HG03521 (cell line): Measurements from ENCODE around the gene LSAMP.

Source experiments
- ATAC-seq: cut with Tn5 transposase; IDR thresholded peaks from one replicate; pipeline ENCODE4 v1.9.1; 2021; ENCODE audit warnings: mild to moderate bottlenecking, moderate library complexity; ENCODE audit not compliant: unreplicated experiment

LSAMP gene

DNA sequence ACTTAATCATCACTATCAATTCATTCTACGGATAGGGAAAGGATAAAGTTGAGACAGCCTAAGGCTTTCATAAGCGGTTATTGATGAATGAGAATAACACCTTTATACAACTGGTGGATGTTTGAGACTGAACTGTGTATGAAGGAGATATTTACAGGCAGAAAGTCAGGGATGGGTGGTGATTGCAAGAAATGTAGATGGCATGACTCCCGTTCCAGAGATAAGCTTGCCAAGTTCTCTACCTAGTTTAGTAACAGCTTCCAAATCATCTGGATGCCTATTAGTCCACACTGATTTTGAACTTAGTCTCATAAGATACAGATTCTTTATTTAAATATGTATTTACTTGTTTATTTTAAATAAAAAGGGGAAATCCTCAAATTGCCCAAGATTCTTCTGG lies 463.2 kb downstream of the LSAMP start:
- ATAC-seq: no peak

DNA sequence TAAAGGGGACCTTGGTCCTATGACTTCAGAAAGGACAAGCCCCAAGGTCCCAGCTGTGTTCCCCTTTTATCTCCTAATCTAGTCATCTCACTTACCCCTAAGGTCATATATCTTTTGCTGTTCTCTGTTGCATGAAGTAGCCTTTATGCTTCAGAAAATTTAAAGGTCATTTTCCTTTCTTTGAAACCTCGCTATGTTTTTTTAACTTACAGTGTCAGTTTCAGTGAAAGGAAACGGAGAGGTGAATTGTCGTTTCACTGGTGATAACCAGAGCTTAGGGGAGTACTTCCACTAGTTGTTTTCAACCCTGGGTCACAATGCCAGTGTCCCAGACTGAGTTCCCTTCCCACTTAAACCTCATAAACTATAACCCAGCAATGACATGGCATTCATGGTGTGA lies 464.6 kb downstream of the LSAMP start:
- no peak for ATAC-seq

DNA sequence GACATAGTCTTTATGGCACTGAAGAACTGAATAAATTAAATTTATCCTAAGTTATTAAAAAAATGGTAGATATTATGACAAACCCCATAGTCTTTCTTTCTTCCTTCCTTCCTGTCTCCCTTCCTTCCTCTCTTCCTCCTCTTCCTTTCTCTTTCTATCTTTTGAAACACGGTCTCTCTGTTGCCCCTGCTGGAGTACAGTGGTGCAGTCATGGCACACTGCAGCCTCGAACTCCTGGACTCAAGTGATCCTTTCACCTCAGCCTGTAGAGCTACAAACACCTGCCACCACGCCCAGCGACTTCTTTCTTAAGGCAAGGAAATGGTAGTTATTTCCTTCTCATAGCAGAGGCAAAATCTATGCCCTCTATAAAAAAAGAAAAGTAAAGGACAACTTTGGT lies 467.4 kb downstream of the LSAMP start:
- no peak for ATAC-seq

DNA sequence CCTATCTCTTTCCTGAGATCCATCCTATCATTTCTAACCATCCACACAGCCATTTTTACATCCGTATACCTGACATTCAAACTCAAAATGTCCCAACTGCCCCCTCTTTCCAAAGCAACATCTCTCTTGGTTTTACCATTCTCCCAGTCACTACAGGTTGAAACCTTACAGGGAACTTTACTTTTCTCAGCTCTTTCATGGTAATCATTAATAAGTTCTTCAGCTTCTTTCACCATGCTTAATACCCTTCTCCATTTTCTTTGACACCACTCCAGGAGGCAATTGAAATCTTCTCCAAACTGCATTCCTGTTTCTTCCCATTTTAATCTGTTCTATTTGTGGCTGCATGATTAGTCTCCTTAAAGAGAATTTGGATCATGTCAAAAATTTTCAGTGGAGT lies 469.5 kb downstream of the LSAMP start:
- ATAC-seq: no peak

DNA sequence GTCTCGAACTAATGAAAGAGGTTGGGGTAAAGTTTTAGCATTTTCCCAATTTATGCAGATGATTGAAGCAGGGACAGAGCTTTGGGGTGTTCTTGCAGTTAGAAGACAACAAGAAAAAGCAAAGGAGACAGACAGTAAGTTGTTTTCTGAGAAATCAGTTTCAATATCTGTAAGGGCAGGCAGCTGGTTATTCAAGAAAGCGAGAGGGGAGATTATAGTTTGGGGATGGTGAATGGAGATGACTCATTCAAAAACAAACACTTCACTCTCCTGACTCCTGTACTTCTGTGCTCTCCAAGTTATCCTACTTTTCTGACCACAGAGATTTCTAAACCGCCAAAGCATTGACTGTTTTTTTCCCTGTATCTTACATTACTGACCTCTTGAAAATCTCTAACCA lies 469.9 kb downstream of the LSAMP start:
- no peak for ATAC-seq

DNA sequence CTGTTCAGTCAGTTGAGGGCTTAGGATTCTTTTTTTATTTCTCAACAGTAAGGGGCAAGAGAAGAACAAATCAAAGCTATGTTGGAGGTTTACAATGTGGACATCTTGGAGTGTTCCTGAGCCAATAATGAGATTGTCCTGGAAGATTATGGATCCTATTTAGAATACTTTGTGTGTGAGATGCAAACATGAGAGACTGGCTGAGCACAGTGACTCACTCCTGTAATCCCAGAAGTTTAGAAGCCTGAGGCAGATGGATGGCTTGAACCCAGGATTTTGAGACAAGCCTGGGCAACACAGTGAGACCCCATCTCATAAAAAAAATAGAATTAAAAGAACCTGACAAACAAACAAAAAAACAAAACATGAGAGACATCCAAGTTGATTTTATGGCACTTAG lies 470.3 kb downstream of the LSAMP start:
- ATAC-seq: no peak

DNA sequence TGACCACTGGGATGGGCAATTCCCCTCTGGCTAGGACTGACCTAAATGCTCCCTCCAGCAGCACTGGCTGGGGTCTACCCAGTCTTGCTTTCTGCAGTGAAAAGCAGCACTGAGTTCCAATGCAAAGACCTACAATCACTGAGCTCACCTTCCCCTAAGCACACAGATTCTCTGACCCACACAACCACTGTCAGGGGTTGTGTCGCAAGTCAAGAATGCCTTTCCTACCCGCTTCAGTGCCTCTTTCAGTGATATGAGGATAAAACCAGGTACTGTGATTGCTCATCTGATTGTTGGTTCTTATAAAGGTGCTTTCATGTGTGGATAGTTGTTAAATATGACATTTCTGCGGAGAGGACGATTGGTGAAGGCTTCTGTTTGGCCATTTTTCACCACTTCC lies 476.4 kb downstream of the LSAMP start:
- ATAC-seq: no peak

DNA sequence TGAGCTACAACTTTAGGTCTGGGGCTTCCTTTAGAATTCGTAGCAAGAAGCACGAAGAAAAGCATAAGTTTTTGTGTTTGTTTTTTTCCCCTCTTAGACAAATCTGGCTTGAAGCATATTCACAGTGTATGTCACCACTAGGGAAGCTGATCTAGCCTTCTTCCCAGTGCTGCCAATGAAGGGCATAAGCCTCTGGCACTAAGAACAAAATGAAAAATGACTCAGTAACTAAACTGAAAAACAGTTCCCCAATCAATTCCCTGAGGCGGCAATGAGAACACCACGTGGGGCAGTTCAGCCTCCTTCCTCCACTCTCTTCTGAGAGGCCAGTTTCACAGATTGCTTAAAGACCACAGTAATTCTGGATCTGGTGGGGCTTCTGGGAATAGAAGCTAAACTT lies 483.9 kb downstream of the LSAMP start:
- no peak for ATAC-seq

DNA sequence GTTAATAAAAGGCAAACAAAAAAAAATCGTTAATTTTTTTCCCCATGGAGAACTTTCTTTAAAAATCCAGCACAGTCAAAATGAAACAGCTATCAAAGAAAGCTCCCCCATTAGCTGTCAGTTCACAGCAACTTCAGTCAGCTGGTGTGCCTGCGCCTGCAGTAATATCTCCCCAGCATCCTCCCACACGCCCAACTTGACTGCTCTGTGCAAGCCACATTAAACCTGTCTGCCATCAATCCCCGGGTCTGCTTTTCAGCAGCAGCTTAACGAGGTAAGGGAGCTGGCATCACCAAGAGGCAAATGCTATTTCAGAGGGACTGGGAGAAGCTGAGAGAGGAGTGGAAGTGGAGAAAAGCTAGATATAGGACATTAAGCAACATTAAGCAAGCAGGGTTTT lies 484.5 kb downstream of the LSAMP start:
- peak; percentile 80 for ATAC-seq

DNA sequence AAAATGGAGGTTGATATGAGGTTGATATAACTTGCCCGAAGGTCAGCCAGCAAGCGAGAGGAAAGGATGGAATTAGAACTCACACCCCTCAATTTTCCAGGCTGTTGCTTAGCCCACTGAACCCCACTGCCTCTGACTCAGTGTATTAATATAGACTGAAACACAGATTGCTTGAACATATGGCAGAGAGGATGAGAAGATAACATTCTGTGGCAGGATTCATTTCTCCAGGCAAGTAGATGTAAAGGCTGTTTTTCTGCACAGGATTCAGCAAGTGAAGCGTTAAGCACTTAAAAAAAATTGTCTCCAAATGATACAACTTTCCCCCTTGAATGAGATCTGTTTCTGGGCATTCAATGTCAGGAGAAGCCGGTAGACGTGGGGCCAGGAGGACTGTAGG lies 486.8 kb downstream of the LSAMP start:
- no peak for ATAC-seq

DNA sequence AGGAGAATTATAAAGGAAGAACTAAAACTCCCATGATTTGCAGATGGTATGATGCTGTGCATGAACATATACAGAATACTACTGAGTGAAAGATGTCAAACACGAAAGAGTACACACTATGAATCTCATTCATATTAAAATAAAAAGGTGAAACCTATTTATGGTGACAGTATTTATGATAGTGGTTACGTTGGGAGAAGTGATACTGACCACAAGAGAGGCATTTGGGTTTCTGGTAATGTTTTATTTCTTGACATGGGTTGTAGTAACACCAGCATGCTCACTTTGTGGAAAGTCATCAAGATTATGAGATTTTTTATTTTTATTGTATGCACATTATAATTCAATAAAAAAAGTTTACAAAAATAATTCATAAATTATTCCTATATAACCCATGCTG lies 498.0 kb downstream of the LSAMP start:
- ATAC-seq: no peak

DNA sequence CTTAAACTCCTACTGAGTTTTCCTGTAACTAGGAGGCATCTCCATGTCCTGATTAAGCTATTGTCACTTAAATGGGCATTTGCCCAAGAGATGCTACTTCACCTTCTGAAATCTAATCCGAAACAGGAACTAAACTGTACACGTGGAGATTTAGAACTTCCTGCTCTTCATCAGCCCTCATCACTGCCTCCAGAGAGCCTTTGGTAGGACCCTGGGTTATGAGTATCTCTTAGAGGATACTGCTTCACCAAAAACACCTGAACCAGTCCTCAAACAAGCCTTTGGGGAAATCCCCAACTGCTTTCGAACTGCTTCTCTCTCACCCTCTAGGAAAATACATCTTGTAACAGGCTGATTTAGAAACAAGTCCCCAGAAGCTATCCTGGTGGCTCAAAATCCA lies 501.7 kb downstream of the LSAMP start:
- ATAC-seq: no peak

DNA sequence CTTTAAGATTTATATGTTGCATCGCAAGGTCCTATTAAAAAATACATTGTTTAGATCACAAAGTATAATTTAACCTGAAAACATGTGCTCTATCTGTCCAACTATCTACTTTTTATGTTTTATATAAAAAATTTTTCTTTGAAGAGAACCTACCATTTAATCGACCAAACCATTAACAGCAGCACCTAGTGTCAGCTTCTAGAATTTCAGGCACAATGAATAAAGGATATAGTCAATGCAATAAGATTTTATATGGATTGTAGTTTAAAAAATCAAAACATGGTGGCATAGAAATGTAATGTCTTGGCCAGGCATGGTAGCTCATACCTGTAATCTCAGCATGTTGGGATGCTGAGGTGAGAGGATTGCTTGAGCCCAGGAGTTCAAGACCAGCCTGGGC lies 508.2 kb downstream of the LSAMP start:
- no peak for ATAC-seq

DNA sequence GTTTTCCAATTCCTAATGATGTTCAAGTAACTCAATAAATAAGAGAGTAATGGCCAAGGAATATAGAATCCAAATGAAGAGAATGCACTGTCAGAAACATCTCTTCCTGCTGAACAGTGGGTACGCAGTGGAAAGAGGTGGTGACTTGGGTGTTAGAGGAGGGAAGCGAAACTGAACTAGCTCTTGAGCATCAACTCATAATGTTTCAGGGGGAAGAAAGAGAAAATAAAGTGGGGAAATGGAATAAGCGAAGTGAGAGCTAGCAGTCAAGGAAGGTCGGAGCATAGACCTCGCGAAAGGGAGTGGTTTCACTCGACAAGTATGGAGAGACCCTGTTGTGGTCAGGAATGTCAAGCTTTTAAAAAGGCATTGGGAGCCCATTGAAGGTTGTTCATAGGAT lies 512.5 kb downstream of the LSAMP start:
- ATAC-seq: no peak

DNA sequence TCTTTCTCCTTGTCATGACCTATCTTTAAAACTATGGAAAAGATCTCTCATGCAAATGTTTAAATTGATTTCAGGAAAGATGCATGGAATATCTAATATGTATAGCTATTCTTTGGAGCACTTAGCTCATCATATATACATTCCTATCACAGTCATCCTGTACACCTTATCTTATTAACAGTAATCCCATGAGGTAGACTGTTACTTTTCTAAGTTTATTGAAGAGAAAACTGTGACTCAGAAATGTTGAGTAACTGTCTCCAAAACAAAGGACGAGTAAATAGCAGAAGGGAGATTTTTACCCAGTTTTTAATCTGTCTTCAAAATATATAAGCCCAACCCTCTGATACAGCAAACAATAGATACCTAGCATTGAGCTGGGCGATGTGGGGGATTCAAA lies 513.7 kb downstream of the LSAMP start:
- no peak for ATAC-seq

DNA sequence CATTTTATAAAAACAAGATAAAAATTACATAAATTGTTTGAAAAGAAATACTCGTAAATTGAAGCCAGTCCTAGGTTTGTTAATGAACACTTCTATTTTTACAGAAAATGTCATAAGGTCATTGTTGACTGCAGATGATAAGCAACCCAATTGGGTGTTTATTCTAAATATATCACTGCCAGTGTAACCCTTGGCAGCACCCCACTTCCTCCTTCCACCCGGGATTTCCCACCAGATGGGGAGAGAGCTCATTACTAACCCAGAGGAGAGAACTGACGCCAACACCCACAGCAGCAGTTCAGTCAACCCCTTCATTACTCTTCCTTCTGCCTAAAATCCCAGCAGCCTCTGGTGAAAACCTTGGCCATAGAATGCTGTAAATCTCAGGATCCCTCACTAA lies 514.4 kb downstream of the LSAMP start:
- peak; percentile 44 for ATAC-seq

DNA sequence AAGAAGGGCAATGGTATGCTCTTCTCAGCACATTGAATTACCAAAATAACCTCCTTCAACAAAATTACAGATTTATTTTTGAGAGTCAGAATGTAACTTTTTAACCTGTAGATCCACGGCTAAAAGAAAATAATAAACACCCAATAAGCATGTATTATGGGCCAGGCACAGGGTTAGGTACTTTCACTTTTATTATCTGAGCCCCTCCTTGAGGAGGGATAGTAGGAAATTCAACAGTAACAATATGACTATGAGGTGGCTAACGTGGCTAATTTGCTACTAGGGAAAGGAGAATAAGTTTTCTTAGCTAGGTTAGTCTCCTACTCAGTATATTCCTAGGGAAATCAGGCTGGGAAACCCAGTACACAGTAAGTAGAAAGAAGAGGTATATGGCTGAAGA lies 515.1 kb downstream of the LSAMP start:
- ATAC-seq: no peak

DNA sequence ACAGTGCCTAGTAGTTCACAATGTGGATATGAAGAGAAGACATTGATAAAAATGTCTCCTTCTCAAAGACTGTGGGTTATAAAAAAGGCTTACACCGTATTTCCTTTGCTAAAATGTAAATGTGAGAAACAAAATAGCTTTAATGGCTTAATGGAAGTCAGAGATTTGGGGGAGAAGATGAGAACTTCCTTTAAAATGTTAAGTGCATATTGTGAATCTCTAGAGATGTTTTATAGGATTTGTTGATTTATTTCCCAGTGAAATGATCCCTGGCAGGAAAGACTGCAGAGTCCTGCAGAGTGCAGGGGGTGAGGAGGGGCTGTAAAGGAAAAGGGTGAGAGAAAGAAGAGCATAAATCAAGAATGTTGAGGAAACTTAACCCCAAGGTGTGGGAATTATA lies 516.9 kb downstream of the LSAMP start:
- no peak for ATAC-seq

DNA sequence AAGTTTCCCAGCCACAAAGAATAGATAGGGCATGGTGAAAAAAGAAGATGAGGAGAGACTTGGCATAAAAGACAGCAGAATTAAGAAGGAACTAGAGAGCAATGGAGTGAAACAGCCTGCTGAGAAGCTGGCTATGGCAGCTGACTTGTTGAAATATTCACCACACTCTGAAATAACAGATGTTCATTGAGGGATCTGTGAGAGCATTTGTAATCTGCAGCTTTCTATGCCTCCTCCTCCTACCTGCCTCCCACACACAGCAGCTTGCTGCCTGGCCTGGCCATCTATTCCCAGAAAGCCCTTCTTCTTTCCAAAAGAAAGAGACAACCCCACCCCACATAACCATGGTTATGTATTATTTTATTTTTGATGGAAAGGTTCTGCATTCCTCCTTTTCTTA lies 518.1 kb downstream of the LSAMP start:
- ATAC-seq: no peak

DNA sequence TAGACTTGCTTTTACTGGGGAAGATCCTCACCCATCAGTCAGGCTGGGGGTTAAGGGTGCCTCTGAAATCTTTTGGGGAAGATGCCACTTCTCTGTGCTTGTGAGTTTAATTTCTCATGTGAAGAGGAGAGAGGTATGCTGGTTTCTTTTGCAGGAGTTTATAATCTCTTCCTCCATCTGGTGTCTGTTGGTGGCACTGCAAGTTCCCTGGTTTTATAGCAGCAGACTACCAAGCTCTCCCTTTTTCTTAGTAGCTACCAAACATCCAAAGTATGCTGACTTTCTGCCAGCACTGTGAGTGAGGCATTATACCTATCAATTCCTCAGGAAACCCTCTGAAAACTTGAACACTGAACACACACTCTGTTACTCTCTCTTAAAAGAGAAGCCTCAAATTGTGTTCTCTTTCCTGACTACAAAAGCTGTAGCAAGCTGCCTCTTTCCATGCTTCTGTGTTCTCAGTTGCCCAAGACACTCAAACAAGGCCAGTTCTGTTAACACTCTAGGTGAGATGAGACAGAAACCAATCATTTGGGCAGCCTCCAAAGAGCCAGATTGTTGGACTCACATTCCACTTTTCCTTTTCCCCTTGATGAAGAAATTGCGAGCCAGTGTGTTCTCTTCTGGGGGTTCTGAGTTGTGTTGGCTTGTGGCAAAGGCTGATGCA lies 522.5 kb downstream of the LSAMP start:
- peak; percentile 51 for ATAC-seq

DNA sequence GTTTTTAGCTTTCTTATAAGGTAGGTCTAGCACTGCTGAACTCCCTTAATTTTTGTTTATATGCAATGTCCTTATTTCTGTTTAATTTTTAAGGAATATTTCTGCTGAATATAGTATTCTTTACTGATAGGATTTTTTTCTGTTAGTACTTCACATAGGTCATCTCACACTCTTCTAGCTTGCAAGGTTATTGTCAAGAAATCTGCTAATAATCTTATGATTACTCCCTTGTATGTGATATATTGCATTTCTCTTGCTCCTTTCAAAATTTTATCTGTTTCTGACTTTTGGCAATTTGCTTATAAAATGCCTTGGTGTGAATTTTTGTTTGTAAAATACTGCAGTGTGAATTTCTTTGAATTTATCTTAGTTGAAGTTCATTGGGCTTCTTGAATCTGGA lies 523.6 kb downstream of the LSAMP start:
- no peak for ATAC-seq

DNA sequence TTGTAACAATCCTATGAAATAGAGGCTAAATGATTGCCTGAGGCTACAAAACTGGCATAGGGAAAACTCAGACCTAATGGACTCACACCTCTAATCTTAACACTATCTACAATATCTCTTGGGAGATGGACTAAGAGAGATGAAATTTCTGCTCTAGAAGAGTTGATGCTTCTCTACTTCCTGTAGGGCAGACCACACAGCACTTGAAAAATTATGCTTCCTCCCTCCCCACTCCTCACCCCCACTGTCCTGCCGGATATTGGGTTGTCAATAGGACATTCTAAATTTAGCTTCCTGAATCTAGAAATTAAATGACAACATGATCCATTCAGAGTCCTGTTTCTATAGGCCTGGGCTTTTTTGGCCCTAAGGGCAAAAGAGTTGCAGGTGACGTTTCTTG lies 526.4 kb downstream of the LSAMP start:
- no peak for ATAC-seq

DNA sequence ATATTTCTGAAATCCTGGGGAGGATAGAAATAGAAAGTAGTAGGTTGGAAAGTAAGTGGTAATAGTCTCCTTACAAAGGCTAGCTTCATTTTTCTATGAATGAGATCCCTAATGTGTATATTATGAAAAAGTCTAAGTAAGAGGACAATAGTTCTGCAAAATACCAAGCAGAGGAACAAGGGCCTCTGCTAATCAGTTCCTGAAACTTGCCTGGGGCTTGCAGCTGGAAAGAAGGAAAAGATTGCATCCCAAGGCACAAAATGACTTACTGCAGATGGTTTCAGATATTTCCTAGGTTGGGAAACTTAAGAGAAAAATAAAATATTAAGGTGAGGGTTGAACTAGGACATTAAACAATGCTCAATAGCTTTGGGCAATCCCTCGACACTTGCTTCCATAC lies 528.4 kb downstream of the LSAMP start:
- ATAC-seq: no peak

DNA sequence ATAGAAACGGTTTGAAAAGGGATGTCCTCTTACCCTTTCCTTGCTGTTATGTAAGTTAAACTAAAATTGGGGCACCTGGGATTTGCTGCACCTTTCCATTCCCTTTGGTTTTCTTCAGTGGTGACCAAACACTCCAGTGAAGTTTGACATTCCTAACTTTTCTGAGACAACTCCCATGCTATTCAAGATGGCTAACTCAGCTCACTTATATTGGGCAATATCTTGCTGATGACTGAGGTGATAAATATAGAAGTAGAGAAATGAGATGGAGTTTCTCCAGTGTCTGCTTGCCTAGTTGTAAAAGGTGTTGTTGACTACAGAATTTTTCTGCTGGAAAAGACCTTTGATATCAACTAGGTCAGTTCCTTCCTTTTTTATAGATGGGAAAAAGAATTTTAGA lies 530.2 kb downstream of the LSAMP start:
- no peak for ATAC-seq
